Activated CD8-positive, alpha-beta T cell treated with anti-CD3 and anti-CD28 coated beads for 36 hours (primary cell): ENCODE measurements around the gene TSPAN2. TPM values are rescaled to one million over a fixed set of nuclear protein-coding genes. Genes with fewer than 3 reads are reported as not detected.
A peak's percentile ranks its signal among the peaks of the same experiment; 100 is the strongest.

Source experiments
- ATAC-seq: fragments of 200-7000 bp; cut with Tn5 transposase; one replicate; pipeline ENCODE4 v1.10.0; 2021; ENCODE audit warnings: mild to moderate bottlenecking, moderate library complexity
- CTCF ChIA-PET: fragments of 350-600 bp; sonication (Branson Sonifier 250); formaldehyde crosslinking; loops from one replicate; lab custom pipeline; 2021; ENCODE audit warnings: antibody characterized with exemption; lab: Charles Lee
- POLR2A ChIA-PET: fragments of 350-600 bp; sonication (Branson Sonifier 250); formaldehyde crosslinking; loops from one replicate; lab custom pipeline; 2021; ENCODE audit warnings: antibody characterized with exemption; lab: Charles Lee
- DNase-seq: peaks from one replicate; pipeline ENCODE4 v3.0.0-alpha.2; 2020
- H3K27ac Mint-ChIP-seq: one replicate; pipeline ENCODE4 v1.8.0; 2021; ENCODE audit warnings: mild to moderate bottlenecking, mixed read lengths
- H3K27me3 Mint-ChIP-seq: one replicate; pipeline ENCODE4 v1.8.0; 2021; ENCODE audit warnings: mixed read lengths
- H3K36me3 Mint-ChIP-seq: one replicate; pipeline ENCODE4 v1.8.0; 2021; ENCODE audit warnings: low read depth, mixed read lengths
- H3K4me1 Mint-ChIP-seq: one replicate; pipeline ENCODE4 v1.8.0; 2021; ENCODE audit warnings: low read depth, mixed read lengths
- H3K4me3 Mint-ChIP-seq: one replicate; pipeline ENCODE4 v1.8.0; 2021; ENCODE audit warnings: mild to moderate bottlenecking, moderate library complexity, mixed read lengths
- H3K9me3 Mint-ChIP-seq: one replicate; pipeline ENCODE4 v1.8.0; 2021; ENCODE audit warnings: mixed read lengths
- intact Hi-C: fragments of 100-400 bp; cut with micrococcal nuclease; formaldehyde crosslinking; loops from one replicate; pipeline ENCODE4 v1.10.0; 2022
- total RNA-seq, 2 experiments: library from RNA; stranded (reverse); gene quantifications; one replicate each; pipeline ENCODE4 v1.2.3, GENCODE V29; 2021
- TF ChIP-seq, protein P1 (sequence below): fragments of 200-600 bp; IDR thresholded peaks from one replicate; pipeline ENCODE4 v1.8.0; 2022; ENCODE audit warnings: antibody characterized with exemption, mild to moderate bottlenecking

TSPAN2 gene
- total RNA-seq, 2 experiments from 2014 or later = 0.74 to 0.90 TPM

- Mint-ChIP-seq H3K4me3 (no peak overlapping the region), H3K27ac (no peak overlapping the region), H3K4me1 (peaks cover 57% of the 10 kb centered on the region), H3K36me3 (no peaks in the 10 kb centered on the region), H3K27me3 (peaks cover 2% of the 10 kb centered on the region), H3K9me3 (no peaks in the 10 kb centered on the region)
- POLR2A ChIA-PET = interaction anchor here (1.3 to 1.5 kb wide), 2 partner anchors 15 to 28 kb away, joined by 4 read pairs; no protein-coding TSS in a partner anchor
- TF ChIP-seq, protein P1, sequence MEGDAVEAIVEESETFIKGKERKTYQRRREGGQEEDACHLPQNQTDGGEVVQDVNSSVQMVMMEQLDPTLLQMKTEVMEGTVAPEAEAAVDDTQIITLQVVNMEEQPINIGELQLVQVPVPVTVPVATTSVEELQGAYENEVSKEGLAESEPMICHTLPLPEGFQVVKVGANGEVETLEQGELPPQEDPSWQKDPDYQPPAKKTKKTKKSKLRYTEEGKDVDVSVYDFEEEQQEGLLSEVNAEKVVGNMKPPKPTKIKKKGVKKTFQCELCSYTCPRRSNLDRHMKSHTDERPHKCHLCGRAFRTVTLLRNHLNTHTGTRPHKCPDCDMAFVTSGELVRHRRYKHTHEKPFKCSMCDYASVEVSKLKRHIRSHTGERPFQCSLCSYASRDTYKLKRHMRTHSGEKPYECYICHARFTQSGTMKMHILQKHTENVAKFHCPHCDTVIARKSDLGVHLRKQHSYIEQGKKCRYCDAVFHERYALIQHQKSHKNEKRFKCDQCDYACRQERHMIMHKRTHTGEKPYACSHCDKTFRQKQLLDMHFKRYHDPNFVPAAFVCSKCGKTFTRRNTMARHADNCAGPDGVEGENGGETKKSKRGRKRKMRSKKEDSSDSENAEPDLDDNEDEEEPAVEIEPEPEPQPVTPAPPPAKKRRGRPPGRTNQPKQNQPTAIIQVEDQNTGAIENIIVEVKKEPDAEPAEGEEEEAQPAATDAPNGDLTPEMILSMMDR = no peak
- intact Hi-C loops = no loop called here
- CTCF ChIA-PET = interaction anchor here (0.8 to 4.4 kb wide), 3 partner anchors 18 to 67 kb away, joined by 3 to 23 read pairs (median 3); no protein-coding TSS in a partner anchor
- ATAC-seq (peak; percentile 27), DNase-seq (no peak)
Observed at GRCh38 chr1:115071012-115071664, 18.2 kb downstream of the TSPAN2 start.

GRCh38 chr1:115069659-115070308 is 19.5 kb downstream of the TSPAN2 start:
- ATAC-seq = no peak
- ChIA-PET CTCF (interaction anchor here (0.8 to 4.4 kb wide), 2 partner anchors 17 to 68 kb away, joined by 3 to 23 read pairs; no protein-coding TSS in a partner anchor), POLR2A (no interaction called here)
- no peak for DNase-seq
- H3K27ac Mint-ChIP-seq = no peak overlapping the region
- peaks cover 53% of the 10 kb centered on the region for H3K4me1 Mint-ChIP-seq
- no peaks in the 10 kb centered on the region for H3K9me3 Mint-ChIP-seq
- intact Hi-C loops = no loop called here
- no peaks in the 10 kb centered on the region for H3K36me3 Mint-ChIP-seq
- no peak overlapping the region for H3K4me3 Mint-ChIP-seq
- no peaks in the 10 kb centered on the region for H3K27me3 Mint-ChIP-seq
- TF ChIP-seq, protein P1 = no peak

- ChIA-PET CTCF (interaction anchor here (4.4 kb wide), 1 partner anchor 16 kb away, joined by 23 read pairs; no protein-coding TSS in a partner anchor), POLR2A (no interaction called here)
- ATAC-seq = no peak
Observed at GRCh38 chr1:115068826-115069585, 20.3 kb downstream of the TSPAN2 start.

GRCh38 chr1:115067161-115067859 is 22.0 kb downstream of the TSPAN2 start:
- no peak for DNase-seq
- ChIA-PET CTCF (interaction anchor here (1.6 to 2.8 kb wide), 2 partner anchors 14 to 46 kb away, joined by 6 to 21 read pairs; no protein-coding TSS in a partner anchor), POLR2A (no interaction called here)
- H3K4me1 Mint-ChIP-seq = peaks cover 55% of the 10 kb centered on the region
- no peaks in the 10 kb centered on the region for H3K36me3 Mint-ChIP-seq
- no peak overlapping the region for H3K27ac Mint-ChIP-seq
- TF ChIP-seq, protein P1 = no peak
- peaks cover 7% of the 10 kb centered on the region for H3K9me3 Mint-ChIP-seq
- no peak for ATAC-seq
- intact Hi-C loops = no loop called here
- H3K27me3 Mint-ChIP-seq = no peaks in the 10 kb centered on the region
- no peak overlapping the region for H3K4me3 Mint-ChIP-seq

More at GRCh38 chr1:115068826-115069585, 20.3 kb downstream of the TSPAN2 start:
- intact Hi-C loops = no loop called here
- H3K27me3 Mint-ChIP-seq = no peaks in the 10 kb centered on the region
- H3K36me3 Mint-ChIP-seq = no peaks in the 10 kb centered on the region
- no peaks in the 10 kb centered on the region for H3K9me3 Mint-ChIP-seq
- TF ChIP-seq, protein P1 = no peak
- no peak for DNase-seq
- H3K4me1 Mint-ChIP-seq = peaks cover 53% of the 10 kb centered on the region
- H3K27ac Mint-ChIP-seq = no peak overlapping the region
- no peak overlapping the region for H3K4me3 Mint-ChIP-seq
